GM18517 (cell line): Measurements from ENCODE around the gene IMPA2.
"Not testable (repeated sequence)": the region's sequence is repeated elsewhere in the genome, so short reads cannot be mapped to it uniquely, and the experiment has no call there.

Experiments
- ATAC-seq: cut with Tn5 transposase; IDR thresholded peaks from one replicate; pipeline ENCODE4 v1.9.1; 2021; ENCODE audit warnings: mild to moderate bottlenecking, moderate library complexity; ENCODE audit not compliant: unreplicated experiment

Gene IMPA2

GRCh38 chr18:12027046-12027445 is 45.7 kb downstream of the IMPA2 start:
- no peak for ATAC-seq

- no peak for ATAC-seq
These were observed 46.2 kb downstream of the IMPA2 start for GRCh38 chr18:12027480-12027879.

GRCh38 chr18:12028040-12028628 is 46.8 kb downstream of the IMPA2 start:
- ATAC-seq, result no peak

GRCh38 chr18:12028674-12029073 is 47.4 kb downstream of the IMPA2 start:
- ATAC-seq, result no peak

- no peak for ATAC-seq
These were observed 48.7 kb downstream of the IMPA2 start for GRCh38 chr18:12029786-12030584.

- ATAC-seq, result no peak
These were observed 49.4 kb downstream of the IMPA2 start for GRCh38 chr18:12030670-12031069.

- no peak for ATAC-seq
These were observed 49.9 kb downstream of the IMPA2 start for GRCh38 chr18:12031181-12031580.

- ATAC-seq, result no peak
These were observed 50.5 kb downstream of the IMPA2 start for GRCh38 chr18:12031846-12032245.

GRCh38 chr18:12032786-12033642 is 51.7 kb downstream of the IMPA2 start:
- no peak for ATAC-seq

GRCh38 chr18:12033643-12034025 is 52.3 kb downstream of the IMPA2 start:
- no peak for ATAC-seq

GRCh38 chr18:12034241-12035100 is 53.2 kb downstream of the IMPA2 start:
- ATAC-seq, result no peak

GRCh38 chr18:12035481-12035880 is 54.2 kb downstream of the IMPA2 start:
- no peak for ATAC-seq

- no peak for ATAC-seq
These were observed 55.0 kb downstream of the IMPA2 start for GRCh38 chr18:12036201-12036751.

- peak; percentile 12 for ATAC-seq
These were observed 56.9 kb downstream of the IMPA2 start for GRCh38 chr18:12038082-12038638.

- peak; percentile 78 for ATAC-seq
These were observed 57.6 kb downstream of the IMPA2 start for GRCh38 chr18:12038639-12039539.

GRCh38 chr18:12039540-12039930 is 58.2 kb downstream of the IMPA2 start:
- ATAC-seq, result not testable (repeated sequence)

GRCh38 chr18:12041561-12041960 is 60.3 kb downstream of the IMPA2 start:
- ATAC-seq, result no peak

- no peak for ATAC-seq
These were observed 62.5 kb downstream of the IMPA2 start for GRCh38 chr18:12043811-12044210.

- no peak for ATAC-seq
These were observed 63.3 kb downstream of the IMPA2 start for GRCh38 chr18:12044591-12044990.
